Measurements from ENCODE around the gene TLE1.
"Not testable (repeated sequence)": the region's sequence is repeated elsewhere in the genome, so short reads cannot be mapped to it uniquely, and the experiment has no call there.

TLE1 gene

GRCh38 chr9:81621785-81622259, 67.5 kb downstream of the TLE1 start:
- no peak for DNase-seq (ENCODE audit: low read depth in 3 of 3)

DNA sequence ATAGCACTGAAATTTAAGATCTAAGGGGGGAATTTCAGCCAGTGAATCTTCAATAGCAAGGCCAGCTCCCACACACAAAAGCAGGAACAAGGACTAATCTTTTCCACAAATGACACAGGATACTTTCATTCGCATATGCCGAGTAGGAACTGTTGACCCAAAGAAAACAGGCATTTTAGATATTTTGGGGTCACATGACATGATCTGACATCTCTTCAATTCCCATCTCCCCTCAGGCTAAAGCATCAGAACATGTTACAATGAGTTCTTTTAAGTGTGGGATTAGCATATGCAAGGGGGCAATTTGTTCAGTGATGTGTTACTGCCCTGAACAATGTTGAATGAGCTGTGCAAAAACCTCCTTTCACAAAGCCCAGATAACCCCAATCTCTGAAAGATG, 68.2 kb downstream of the TLE1 start:
- no peak for DNase-seq (ENCODE audit: low read depth in 3 of 3)

- peak in 1 of 3 experiments; percentile 5 for DNase-seq (ENCODE audit: low read depth in 3 of 3)
Observed at GRCh38 chr9:81620002-81620390, 69.4 kb downstream of the TLE1 start.

GRCh38 chr9:81619353-81620001, 69.9 kb downstream of the TLE1 start:
- no peak for DNase-seq (ENCODE audit: low read depth in 3 of 3)

GRCh38 chr9:81618923-81619322, 70.4 kb downstream of the TLE1 start:
- DNase-seq (ENCODE audit: low read depth in 3 of 3), result no peak

GRCh38 chr9:81616141-81616540, 73.2 kb downstream of the TLE1 start:
- DNase-seq (ENCODE audit: low read depth in 3 of 3), result no peak

- DNase-seq (ENCODE audit: low read depth in 3 of 3), result no peak
Observed at GRCh38 chr9:81614335-81614734, 75.0 kb downstream of the TLE1 start.

GRCh38 chr9:81613002-81613812, 76.1 kb downstream of the TLE1 start:
- DNase-seq (ENCODE audit: low read depth in 3 of 3), result no peak

DNA sequence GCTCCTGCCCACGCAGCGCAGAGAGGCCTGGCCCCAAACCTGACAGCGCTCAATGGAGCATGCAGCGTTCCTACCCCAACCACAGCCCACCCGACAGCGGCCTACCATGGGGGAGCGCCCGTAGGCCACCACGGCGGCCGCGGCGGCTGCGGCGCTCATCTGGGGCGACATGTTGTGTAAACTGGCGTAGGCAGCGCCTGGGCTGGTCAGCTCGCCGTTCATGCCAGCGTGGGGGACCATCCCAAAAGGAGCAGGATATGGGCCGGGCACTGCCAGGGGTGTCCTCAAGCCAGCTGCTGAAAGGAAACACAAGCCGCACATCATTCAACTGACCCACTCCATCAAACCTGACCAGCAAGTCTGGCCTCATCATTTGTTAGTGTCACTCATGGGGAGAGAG, 77.7 kb downstream of the TLE1 start:
- no peak for DNase-seq (ENCODE audit: low read depth in 3 of 3)

GRCh38 chr9:81610740-81611107, 78.6 kb downstream of the TLE1 start:
- DNase-seq (ENCODE audit: low read depth in 3 of 3), result no peak

DNA sequence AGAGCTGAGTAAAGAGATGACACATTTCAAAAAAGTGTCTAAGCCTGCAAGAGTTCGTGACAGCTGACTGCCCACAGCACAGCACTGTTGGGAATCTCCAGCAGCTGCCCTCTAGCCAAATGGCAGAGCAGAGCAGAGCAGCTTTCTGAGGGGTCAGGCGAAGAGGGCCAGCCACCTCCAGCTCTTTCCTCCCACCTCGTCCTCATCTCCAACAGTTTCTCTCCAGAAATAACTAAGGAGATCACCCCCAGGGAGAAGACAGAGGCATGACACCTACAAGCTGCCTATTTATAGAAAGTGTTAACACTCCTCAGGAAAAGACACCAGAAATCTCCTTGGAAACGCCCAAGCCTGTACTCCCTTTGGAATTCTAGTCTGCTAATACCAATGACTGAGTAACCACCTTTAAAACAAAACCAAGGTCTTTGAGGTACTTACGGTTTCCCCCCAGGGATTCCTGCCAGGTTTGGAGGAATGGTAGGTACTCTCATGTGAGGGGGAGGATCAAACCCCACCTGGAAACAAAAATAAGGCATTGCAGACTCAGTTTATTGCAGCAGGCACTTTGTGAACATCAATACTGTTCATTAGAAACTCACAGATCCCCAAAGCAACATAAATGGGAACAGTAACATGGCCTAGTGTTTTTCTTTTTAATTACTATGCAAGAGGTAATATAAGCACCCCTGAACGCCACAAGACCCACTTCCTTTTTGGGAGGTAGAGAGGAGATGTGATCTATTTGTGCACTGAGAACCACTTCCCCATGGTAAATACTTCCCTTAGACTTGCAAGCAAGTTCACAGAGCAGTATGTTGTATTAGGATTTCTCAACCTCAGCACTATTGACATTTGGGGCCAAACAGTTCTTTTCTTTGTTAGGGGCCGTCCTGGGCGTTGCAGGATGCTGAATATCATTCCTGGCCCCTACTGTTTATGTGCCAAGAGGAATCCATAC, 79.3 kb downstream of the TLE1 start:
- DNase-seq (ENCODE audit: low read depth in 3 of 3), result no peak

GRCh38 chr9:81608289-81608657, 81.1 kb downstream of the TLE1 start:
- no peak for DNase-seq (ENCODE audit: low read depth in 3 of 3)

GRCh38 chr9:81607593-81608288, 81.6 kb downstream of the TLE1 start:
- no peak for DNase-seq (ENCODE audit: low read depth in 3 of 3)

DNA sequence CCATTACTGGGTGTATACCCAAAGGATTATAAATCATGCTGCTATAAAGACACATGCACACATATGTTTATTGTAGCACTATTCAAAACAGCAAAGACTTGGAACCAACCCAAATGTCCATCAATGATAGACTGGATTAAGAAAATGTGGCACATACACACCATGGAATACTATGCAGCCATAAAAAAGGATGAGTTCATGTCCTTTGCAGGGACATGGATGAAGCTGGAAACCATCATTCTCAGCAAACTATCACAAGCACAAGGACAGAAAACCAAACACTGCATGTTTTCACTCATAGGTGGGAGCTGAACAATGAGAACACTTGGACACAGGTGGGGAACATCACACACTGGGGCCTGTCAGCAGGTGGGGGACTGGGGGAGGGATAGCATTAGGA, 83.1 kb downstream of the TLE1 start:
- DNase-seq (ENCODE audit: low read depth in 3 of 3), result not testable (repeated sequence)

- no peak for DNase-seq (ENCODE audit: low read depth in 3 of 3)
Observed at GRCh38 chr9:81605170-81605670, 84.1 kb downstream of the TLE1 start.

GRCh38 chr9:81604306-81605169, 84.8 kb downstream of the TLE1 start:
- no peak for DNase-seq (ENCODE audit: low read depth in 3 of 3)

DNA sequence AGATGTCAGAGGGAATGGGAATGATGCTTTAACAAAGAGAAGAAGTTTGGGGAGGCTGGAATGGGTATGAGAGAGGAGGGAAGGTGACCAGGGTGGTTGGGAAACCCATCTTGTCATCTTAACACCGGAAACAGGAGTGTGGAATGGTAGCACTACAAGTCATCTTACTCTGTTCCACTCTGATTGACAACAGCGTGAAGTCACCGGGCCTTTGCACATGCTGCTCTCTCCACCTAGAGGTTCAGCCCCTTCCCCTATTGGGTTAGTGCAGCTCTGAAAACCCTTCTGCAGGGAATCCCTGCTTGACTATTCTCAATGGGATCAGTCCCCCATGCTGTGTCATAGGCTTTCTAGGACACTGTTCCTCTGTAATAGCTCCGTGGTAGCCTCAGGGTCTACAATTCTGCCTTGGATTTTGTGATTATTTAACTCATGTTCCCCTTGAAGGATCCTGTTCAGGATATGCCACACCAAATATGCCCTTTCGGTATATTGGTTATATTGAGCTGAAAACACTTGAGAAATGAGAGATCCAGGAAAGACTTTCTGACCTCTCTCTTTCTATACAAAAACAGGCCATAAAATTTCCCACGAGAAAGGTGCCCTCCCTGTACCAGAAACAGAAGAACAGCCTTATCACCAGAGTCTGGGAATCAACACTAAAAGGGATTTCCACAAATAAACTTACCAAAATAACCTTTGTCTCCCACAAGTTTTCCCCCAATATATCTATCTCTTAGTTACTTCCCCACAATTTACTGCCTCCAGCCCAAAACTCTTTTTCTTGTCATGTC, 86.3 kb downstream of the TLE1 start:
- DNase-seq (ENCODE audit: low read depth in 3 of 3), result no peak

GRCh38 chr9:81601639-81602623, 87.4 kb downstream of the TLE1 start:
- no peak for DNase-seq (ENCODE audit: low read depth in 3 of 3)
